Neural cell (in vitro differentiated cells): ENCODE measurements around the gene PKNOX2.

Experiments used
- CTCF ChIP-seq: fragments of 450-650 bp; IDR thresholded peaks from 2 replicates; pipeline ENCODE4 v1.5.1; 2014; ENCODE audit warnings: antibody characterized with exemption, mild to moderate bottlenecking, moderate library complexity; ENCODE audit not compliant: poor library complexity, severe bottlenecking
- EP300 ChIP-seq: fragments of 450-650 bp; conservative IDR thresholded peaks from 2 replicates; pipeline ENCODE4 v1.6.1; 2014; ENCODE audit warnings: antibody characterized with exemption, mild to moderate bottlenecking, moderate library complexity; ENCODE audit not compliant: poor library complexity, severe bottlenecking
- EZH2 ChIP-seq: fragments of 200-600, 300-800 bp; shearing (Covaris generic), sonication (generic); IDR thresholded peaks from 2 replicates; pipeline ENCODE4 v1.6.1; 2014; ENCODE audit warnings: antibody characterized with exemption, low read length, borderline replicate concordance, mild to moderate bottlenecking; ENCODE audit not compliant: insufficient read depth, poor library complexity, severe bottlenecking
- MXI1 ChIP-seq: fragments of 450-650 bp; conservative IDR thresholded peaks from 2 replicates; pipeline ENCODE4 v1.6.1; 2014; ENCODE audit warnings: antibody characterized with exemption, mild to moderate bottlenecking; ENCODE audit not compliant: poor library complexity, severe bottlenecking
- POLR2AphosphoS5 ChIP-seq: IDR thresholded peaks from 2 replicates; pipeline ENCODE4 v1.6.1; 2012
- RAD21 ChIP-seq: fragments of 450-650 bp; conservative IDR thresholded peaks from 2 replicates; pipeline ENCODE4 v1.6.1; 2014; ENCODE audit warnings: antibody characterized with exemption, mild to moderate bottlenecking, moderate library complexity
- REST ChIP-seq: IDR thresholded peaks from 2 replicates; pipeline ENCODE4 v1.6.1; 2012; ENCODE audit warnings: borderline replicate concordance

- TF ChIP-seq CTCF (no peak), POLR2AphosphoS5 (no peak), EP300 (no peak), MXI1 (no peak), REST (no peak), RAD21 (no peak), EZH2 (no peak)
These were observed 79.6 kb downstream of the PKNOX2 start for GRCh38 chr11:125244166-125244565.
